Eye (tissue), 1 donor: ENCODE data around the gene ACOXL.

ENCODE experiments used
- DNase-seq: peaks from one replicate; pipeline ENCODE4 v3.0.0-alpha.2; 2015

The ACOXL gene

GRCh38 chr2:110796716-110797301 lies 64.4 kb downstream of the ACOXL start:
- peak; percentile 57 for DNase-seq

DNA sequence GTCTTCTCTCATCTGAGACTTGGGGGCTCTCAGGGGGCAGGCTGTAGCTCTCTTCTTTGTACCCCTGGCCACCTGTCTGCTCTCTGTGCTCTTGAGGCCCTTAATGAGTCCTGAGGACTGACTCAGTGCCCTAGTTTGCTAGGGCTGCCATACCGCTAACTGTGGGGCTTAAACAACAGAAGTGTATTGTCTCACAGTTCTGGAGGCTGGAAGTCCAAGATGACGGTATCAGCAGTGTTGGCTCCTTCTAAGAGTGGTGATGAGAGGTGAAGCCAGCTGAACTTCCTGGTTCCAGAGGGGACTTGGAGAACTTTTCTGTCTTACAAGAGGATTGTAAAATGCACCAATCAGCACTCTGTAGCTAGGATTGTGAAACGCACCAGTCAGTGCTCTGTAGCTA lies 67.0 kb downstream of the ACOXL start:
- DNase-seq, result no peak

DNA sequence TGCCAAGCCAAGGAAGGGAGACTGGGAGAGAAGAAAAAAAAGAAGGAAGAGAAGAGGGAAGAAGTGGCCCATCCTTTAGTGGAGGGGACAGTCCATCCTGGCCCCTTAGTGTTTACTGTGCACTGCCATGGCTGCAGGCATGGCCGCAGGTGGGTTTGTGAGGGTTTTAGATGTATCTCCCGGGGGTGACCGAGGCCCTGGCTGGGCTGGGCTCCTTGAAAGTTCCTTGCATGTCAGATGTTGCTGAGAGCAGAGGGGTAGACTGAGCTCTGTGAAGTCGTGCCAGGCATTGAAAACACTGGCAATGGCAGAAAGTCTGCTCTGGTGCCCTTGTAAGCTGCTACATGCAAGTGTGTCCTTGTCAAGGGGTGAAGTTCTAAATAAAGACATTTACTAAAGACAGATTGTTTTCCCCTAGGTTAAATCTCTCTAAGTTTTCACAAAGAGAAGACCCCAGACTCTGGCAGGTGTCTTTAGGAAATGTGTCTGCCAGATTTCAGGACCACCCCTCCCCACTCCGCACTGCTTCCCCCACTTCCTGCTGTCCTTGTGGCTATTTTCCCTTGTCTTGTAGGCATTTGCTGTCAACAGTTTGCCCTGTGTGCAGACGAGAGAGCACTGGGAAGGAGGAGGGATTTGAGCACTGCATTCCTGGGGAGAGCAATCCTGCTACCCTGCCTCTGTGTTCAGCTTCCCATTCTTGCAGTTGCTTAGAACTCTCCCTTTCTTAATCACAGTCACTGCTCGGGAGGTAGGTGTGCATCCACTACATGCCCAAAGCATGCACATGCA lies 68.4 kb downstream of the ACOXL start:
- no peak for DNase-seq

DNA sequence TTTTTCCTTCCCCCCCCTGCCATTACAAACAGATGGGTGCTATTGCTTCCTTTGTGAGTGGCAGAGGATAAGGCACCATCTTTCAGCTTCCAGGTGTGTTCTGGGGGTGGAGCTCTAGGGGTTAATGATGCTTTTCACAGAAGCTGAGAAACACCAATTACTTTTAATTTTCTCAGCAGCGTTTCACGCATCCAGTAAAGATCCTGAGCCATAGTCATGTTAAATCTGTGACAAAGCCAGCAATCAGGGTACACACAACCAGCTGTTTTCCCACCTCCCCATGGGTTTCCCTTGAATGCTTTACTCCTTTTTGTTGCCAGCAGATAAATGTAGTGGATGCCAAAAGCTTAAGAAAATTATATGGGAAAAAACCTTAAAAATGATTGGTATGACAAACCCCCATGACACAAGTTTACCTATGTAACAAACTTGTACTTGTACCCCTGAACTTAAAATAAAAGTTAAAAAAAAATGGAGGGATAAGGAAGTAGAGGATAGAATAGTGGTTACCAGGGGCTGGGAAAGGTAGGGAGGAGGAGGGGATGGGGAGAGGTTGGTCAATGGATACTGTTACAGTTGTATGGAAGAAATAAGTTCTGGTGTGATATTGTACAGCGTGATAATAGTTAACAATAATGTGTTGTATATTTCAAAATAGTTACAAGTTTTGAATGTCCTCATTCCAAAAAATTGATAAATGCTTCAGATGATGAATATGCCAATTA lies 70.0 kb downstream of the ACOXL start:
- no peak for DNase-seq

- DNase-seq, result no peak
Measured at GRCh38 chr2:110804433-110804832, 72.1 kb downstream of the ACOXL start.

DNA sequence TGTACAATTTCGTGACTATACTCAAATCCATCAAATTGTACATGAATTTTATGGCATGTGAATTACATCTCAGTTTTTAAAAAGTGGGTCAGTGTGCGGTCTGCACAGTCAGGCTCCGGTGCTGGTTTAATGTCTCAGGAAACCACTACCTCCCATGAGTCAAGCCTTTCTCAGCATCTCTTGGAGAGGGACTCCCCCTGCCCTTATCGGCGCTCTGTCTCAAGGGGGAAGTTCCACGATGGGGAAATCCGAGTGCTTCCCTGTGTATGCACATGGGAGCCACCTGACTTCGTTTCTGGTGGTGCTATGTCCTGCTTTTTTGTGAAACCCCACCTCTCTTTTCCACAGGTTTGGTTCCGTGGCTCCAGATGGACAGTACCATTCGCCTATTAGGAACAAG lies 72.5 kb downstream of the ACOXL start:
- no peak for DNase-seq

- no peak for DNase-seq
Measured at GRCh38 chr2:110805894-110806452, 73.6 kb downstream of the ACOXL start.

GRCh38 chr2:110807522-110807921 lies 75.1 kb downstream of the ACOXL start:
- peak; percentile 33 for DNase-seq

DNA sequence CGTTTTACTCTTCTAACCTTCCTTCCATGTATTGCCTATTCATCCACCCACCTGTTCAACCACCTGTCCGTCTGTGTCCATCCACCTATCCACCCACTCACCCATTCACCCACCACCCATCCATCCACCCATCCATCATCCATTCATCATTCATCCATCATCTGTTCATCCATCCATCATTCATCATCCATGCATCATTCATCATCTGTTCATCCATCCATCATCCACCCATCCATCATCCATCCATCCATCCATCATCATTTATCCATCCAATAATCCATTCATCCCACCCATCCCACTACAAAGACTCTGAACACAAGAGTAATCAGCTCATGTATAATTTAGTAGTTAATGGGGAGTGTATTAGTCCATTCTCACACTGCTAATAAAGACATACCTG lies 78.0 kb downstream of the ACOXL start:
- DNase-seq, result no peak

- DNase-seq, result no peak
Measured at GRCh38 chr2:110812726-110813645, 80.6 kb downstream of the ACOXL start.

DNA sequence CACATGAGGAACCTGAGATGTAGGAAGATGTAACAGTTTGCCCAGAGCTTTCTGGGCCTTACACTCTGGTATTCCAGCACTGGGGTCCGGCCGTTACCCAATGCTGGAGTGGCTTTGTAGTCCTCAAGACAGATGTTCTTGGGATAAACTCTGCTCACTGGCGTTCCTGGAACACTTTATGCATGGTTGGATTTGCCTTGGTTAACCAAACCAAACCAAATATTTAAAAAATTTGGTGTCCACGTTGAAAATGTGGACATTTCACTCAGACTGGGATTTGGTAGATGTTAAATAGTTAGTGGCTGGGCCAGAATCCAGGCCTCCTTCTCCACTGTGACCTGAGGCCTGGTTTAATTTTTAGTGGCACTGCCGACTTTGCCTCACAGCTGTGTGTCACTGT lies 81.5 kb downstream of the ACOXL start:
- DNase-seq, result no peak

DNA sequence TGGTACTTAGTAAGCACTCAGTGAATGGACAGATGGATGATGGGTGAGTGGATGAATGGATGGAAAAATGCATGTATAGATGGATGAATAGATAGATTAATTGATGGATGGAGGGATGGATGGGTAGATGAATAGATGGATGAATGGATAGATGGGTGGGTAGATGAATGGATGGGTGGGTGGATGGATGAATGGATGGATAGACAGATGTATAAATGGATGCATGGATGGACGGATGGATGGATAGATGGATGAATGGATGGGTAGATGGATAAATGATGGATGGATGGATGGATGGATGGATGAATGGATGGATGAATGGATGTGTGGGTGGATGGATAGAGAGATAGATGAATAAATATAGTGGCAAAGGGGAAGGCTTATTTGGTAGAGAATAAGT lies 83.6 kb downstream of the ACOXL start:
- no peak for DNase-seq

GRCh38 chr2:110816404-110817365 lies 84.3 kb downstream of the ACOXL start:
- DNase-seq, result no peak

DNA sequence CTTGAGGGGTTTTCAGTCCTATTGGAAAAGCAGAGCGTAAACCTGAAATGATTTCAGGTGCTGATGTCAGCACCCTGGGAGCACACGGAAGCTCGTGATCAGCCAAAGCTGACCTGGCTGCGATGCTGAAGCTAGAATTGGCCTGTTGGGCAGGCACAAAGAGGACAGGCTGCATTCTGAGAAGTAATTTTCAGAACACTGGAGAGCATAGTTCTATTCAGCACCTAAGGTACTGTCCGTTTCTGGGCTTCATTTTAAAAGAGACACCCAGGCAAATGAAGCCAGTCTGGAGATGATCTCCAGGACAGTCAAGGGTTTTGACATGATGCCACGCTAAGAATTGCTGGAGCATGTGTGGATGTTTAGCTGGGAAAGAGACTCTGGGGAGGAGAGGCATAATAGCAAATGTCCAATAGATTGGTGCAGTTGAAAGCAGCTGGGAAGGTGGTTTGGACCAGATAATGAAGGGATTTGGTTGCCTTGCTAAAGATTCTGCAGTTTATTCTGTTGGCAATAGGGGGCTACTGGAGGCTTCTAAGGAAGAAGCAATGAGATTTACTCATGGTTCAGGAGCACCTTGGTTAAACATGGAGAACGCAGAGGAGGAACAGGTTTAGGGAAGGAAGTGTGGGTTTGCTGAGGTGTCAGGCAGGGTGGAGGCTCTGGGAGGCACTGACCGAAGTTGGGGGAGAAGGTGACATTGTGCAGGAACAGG lies 86.6 kb downstream of the ACOXL start:
- DNase-seq, result no peak

DNA sequence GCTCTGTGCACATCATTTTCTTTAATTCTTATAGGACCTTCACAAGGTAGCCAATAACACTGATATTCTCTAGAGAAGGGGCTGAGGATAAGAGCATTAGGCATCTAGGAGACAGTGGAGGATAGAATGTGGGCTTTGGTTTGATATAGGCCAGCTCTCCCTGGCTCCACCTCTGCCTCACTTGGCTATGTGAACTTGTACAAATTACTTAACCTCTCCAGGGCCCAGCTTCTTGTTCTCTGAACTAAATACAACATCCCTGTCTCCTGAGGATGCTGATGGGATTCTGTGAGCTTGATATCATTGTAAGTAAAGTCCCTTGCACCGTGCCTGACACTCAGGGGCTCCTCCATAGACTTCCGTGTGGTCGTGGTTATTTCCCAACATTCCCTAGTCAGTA lies 87.3 kb downstream of the ACOXL start:
- DNase-seq, result no peak

- no peak for DNase-seq
Measured at GRCh38 chr2:110820128-110820527, 87.8 kb downstream of the ACOXL start.

DNA sequence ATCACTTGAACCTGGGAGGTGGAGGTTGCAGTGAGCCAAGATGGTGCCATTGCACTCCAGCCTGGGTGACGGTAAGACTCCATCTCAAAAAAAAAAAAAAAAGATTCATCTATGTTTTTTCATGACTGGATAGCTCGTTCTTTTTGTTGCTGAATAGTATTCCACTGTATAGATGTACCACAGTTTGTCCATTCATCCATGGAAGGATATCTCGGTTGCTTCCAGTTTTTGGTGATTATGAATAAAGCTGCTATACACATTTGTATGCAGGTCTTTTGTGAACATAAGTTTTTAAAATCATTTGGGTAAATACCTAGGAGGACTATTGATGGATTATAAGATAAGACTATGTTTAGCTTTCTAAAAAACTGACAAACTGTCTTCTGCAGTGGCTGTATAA lies 90.8 kb downstream of the ACOXL start:
- DNase-seq, result no peak

DNA sequence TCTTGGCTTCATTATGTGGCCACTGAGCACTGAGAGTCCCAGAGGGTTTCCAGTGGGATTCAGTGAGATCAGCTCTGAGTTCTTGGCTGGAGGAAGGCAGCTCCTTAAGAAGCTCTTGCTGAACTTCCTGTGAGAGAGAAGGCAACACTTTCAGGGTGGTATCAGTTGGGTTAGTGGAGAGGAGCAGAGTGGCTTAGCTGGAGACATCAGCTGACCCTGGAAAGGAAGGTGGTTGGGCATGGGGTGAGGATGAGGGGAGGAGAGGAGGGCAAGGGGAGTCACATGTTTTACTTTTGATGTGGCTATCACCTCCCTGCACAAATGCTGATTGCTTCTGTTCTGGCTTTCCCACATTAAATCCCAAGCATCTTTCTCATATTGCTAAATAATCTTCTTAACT lies 95.1 kb downstream of the ACOXL start:
- no peak for DNase-seq

GRCh38 chr2:110828330-110828729 lies 96.0 kb downstream of the ACOXL start:
- no peak for DNase-seq

- no peak for DNase-seq
Measured at GRCh38 chr2:110829413-110830146, 97.2 kb downstream of the ACOXL start.
